ENCODE measurements around the gene WWTR1.

Gene WWTR1

GRCh38 chr3:149620291-149621020 is 37.4 kb downstream of the WWTR1 start:
- no peak for DNase-seq

- no peak for DNase-seq
Measured at GRCh38 chr3:149619136-149619535, 38.7 kb downstream of the WWTR1 start.

- no peak for DNase-seq
Measured at GRCh38 chr3:149618151-149619123, 39.4 kb downstream of the WWTR1 start.

- no peak for DNase-seq
Measured at GRCh38 chr3:149615731-149616221, 42.0 kb downstream of the WWTR1 start.

- no peak for DNase-seq
Measured at GRCh38 chr3:149613988-149614387, 43.8 kb downstream of the WWTR1 start.

GRCh38 chr3:149612456-149612855 is 45.4 kb downstream of the WWTR1 start:
- DNase-seq, result no peak

GRCh38 chr3:149611149-149611548 is 46.7 kb downstream of the WWTR1 start:
- DNase-seq, result no peak

- no peak for DNase-seq
Measured at GRCh38 chr3:149610351-149611105, 47.3 kb downstream of the WWTR1 start.

GRCh38 chr3:149609595-149609994 is 48.2 kb downstream of the WWTR1 start:
- no peak for DNase-seq

- no peak for DNase-seq
Measured at GRCh38 chr3:149608987-149609386, 48.8 kb downstream of the WWTR1 start.

- no peak for DNase-seq
Measured at GRCh38 chr3:149605902-149606301, 51.9 kb downstream of the WWTR1 start.

- DNase-seq, result no peak
Measured at GRCh38 chr3:149604125-149604875, 53.5 kb downstream of the WWTR1 start.

- no peak for DNase-seq
Measured at GRCh38 chr3:149603126-149604074, 54.4 kb downstream of the WWTR1 start.

GRCh38 chr3:149600634-149601033 is 57.2 kb downstream of the WWTR1 start:
- DNase-seq, result no peak

GRCh38 chr3:149599236-149599635 is 58.6 kb downstream of the WWTR1 start:
- DNase-seq, result no peak

- no peak for DNase-seq
Measured at GRCh38 chr3:149596134-149596770, 61.6 kb downstream of the WWTR1 start.

GRCh38 chr3:149593418-149594160 is 64.2 kb downstream of the WWTR1 start:
- no peak for DNase-seq

- no peak for DNase-seq
Measured at GRCh38 chr3:149592758-149593240, 65.0 kb downstream of the WWTR1 start.

GRCh38 chr3:149590691-149591441 is 67.0 kb downstream of the WWTR1 start:
- DNase-seq, result no peak

Data from activated T-cell treated with anti-CD3 and anti-CD28 coated beads, Interleukin-2, amount 50 U/mL, for 48 hours (primary cell).